GM18861 (cell line): ENCODE measurements around the gene MSI2.

Source experiments
- ATAC-seq: cut with Tn5 transposase; IDR thresholded peaks from one replicate; pipeline ENCODE4 v1.9.1; 2021; ENCODE audit not compliant: unreplicated experiment

The MSI2 gene

DNA sequence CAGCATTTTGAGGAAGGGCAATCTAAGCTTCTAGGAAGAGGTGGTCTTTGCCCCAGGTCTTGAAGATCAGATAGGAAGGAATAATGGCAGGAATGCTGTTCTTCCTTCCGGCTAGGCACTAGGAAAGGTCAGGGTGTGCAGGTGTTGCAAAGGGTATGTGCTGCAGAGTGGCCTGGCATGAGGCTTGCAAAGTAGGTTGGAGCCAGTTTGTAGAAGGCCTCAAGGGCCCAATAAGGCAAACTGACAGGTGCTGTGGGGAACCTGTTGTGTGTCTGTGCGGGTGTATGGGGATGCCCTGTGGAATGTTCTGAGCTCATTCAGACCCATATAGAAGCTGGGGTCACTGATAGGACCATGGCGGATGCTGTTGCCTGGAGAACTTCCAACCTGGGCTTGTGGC lies 12.7 kb downstream of the MSI2 start:
- ATAC-seq, result no peak

- no peak for ATAC-seq
Observed at GRCh38 chr17:57269598-57270255, 13.4 kb downstream of the MSI2 start.

DNA sequence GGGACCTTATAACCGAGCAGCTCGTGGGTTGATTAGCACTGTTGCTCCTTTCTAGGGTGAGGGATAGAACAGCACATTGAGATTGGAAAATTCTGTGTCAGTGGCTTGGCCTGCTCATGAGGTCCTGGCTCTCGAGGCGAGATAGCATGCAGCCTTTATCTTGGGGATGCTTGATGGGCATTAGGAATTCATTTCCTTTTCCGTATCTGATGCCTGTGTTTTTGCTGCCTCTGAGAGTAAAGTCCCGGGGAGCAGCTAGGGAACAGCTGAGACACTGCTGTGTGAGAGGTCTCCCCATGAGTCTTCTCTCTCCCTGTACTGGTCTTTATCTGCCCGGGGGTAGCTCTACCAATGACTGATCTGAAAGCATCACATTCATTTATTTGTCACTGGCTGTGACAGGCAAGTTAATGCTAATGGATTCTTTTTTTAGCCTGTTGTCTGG lies 14.5 kb downstream of the MSI2 start:
- ATAC-seq, result no peak

DNA sequence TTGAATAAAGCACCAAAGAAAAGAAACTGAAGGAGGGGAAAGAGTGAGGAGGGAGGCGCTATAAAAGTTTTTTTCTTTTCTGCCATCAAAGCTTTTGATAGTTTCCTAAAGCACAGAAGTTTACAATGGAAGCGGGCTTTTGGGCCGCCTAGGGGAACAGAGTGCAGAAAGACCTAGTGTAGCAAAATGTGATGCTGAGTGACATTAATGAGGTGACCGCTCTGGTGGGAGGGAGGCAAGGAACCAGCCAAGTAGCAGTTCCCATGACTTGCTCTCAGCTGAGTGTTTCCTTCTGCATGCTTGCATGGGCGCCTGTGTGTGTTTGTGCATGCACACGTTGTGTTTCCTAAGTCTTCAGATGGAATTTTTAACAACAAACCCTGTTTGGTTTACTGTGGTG lies 15.5 kb downstream of the MSI2 start:
- ATAC-seq, result no peak

DNA sequence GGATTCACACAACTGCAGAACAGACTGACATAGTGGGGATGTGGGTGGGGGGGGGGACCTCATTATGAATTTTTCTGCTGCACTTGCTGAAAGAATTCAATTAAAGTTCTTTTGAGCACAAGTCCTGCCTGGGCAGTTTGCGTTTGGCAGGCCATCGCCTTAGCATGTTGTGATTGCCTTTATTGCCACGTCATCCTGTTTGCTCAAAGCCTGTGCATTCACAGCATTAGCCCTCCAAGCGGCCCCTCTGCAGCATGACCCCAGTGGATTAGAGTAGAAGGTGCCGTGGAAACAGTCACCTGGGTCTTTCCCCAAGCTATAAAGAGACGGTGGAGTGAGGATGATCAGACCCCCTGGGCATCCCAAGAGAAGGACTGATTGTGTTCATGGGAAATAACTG lies 17.2 kb downstream of the MSI2 start:
- ATAC-seq, result no peak

GRCh38 chr17:57274162-57274561 lies 17.8 kb downstream of the MSI2 start:
- no peak for ATAC-seq

DNA sequence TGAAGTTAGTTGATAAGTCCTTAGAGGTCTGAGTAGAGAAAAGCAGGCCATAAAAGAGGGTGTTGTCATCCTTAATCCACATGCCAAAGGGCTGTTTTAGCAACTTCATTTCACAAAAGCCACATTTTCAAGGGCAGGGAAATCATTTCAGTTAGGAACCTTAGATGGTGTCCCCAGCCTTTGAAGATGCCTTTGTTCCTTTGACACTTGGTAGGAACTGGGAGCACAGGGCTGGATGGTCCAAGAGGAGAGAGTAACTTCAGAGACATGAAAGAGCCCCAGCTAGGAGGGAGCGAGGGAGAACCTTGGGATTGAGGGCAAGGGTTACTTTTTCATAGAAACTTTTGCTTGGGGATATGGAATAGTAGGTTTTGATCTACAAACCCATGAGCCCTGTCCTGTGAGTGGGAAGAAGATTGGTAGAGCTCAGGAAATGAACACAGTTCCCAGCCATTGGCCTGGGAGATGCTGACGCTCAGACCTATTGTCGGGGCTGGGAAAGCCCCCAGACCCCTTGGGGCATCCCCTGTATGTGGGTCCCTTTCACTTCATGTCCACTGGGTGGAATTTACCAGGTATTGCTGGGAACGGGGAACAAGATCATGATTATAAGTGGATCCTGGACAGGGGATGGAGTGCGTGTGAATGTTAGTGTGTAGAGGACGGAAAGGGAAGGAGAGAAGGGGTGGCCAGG lies 18.9 kb downstream of the MSI2 start:
- ATAC-seq, result no peak

DNA sequence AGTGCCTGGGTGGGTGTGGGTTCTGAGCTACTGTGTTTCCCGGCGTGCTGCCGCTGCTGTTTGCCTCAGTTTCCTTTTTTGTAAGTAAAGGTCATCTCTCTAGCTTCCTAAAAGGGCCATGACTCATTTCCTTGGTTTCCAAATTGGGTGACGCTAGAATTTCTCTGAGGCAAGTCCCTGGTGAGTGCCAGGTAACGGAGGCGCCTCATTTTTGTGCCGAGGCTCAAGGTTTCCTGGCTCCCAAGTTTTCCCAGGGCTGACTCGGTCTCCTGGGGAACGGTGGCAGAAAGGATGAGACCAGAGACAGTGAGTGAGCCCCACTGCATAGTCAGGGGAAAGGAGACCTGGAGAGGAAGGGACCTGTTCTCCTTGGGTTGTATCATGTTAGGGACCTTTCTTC lies 20.3 kb downstream of the MSI2 start:
- ATAC-seq, result no peak

DNA sequence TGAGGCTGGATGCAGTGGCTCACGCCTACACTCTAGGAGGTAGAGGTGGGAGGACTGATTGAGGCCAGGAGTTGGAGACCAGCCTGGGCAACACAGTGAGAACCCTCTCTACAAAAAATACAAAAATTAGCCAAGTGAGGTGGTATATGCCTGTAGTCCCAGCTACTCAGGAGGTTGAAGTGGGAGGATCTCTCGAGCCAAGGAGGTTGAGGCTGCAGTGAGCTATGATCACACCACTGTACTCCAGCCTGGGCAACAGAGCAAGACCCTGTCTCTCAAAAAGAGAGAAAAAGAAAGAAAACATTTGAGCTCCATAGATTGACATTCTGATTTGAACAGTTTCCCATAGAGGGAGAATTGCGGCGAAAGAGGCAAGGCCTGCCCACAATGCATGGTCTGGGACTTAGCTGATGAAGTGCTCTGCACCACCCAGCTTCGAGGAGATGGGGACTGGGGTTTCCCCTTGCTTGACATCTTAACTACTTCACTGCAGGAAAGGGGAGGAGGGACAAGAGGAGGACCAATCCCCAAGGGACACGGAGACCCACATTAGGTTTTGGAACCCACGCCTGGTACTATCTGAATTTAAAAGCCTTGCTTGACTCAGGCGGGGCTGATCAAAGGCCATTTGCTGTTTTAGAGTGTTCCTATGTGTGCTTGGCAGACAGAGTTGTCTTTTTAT lies 21.7 kb downstream of the MSI2 start:
- no peak for ATAC-seq

GRCh38 chr17:57278740-57279387 lies 22.5 kb downstream of the MSI2 start:
- no peak for ATAC-seq

GRCh38 chr17:57279432-57279831 lies 23.1 kb downstream of the MSI2 start:
- ATAC-seq, result no peak

GRCh38 chr17:57281887-57282286 lies 25.6 kb downstream of the MSI2 start:
- ATAC-seq, result no peak

DNA sequence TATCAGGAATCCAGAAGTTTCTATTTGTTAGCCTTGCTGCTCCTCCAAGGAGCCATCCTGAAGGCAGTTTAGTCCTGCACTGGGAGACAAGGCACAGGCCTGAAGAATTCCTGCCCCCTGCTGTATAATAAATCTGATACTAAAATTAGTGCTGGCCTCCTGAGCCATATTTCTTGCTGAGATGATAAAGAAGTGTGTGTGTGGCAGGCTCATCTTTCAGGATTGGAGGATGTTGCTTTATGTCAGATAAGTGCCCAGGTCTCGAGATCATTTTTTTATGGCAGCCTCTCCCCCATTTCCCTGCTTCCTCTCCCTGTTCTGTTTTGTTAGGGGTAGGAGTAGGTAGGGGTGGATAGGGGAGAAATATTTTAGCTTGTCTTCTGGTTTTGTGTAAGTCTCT lies 26.0 kb downstream of the MSI2 start:
- no peak for ATAC-seq

DNA sequence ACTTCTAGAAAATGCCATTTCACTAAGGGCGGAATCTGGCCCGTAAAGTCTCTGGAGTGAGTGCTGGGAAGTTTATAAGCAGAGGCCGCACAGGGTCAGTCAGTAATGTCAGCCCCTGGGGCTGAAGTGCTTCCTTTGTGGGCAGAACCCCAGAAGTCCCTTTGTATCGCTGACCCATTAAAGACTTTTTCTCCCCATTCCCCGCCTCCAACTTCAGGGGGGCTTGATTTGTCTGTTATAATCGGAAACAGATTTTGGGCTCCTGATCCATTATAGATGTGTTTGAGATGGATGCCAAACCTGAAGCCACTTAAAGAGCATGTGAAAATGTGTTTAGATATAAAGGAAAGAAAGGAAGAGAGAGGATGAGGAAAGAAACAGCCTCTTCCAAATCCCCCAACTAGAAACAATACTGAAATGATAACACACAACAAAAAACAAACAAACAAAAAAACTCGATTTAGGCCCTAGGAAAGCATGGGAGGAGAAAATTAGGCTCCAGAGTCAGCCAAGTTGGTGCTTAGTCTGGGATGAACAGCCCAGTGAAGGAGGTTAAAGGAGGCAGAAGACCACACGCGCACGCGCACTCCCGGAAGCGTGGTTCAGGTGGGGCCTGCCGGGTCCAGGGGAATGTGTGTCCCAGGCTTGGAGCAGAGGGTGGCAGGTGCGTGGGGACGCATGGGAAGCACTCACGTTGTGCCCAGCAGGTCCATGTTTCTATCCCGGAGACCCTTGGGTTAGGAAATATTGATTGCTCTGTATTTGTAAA lies 27.1 kb downstream of the MSI2 start:
- ATAC-seq, result no peak

DNA sequence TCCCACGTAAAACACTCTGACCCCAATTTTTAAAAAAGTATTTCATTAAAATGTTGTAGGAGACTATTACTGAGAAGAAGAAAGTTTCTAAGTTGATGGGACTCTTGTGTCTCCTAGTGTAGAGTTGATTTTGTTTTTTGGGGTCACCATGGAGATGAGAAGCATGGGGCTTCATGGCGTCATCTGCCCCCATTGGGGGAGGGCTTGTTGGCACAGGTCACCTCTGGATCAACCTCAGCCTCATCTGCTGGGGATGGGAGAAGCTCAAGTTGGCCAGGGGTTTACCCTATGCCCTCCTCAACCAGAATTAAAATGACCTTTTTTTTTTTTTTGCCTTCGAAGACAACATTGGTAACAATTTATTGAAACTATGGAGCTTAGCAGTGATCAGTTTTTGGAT lies 28.3 kb downstream of the MSI2 start:
- ATAC-seq, result no peak

DNA sequence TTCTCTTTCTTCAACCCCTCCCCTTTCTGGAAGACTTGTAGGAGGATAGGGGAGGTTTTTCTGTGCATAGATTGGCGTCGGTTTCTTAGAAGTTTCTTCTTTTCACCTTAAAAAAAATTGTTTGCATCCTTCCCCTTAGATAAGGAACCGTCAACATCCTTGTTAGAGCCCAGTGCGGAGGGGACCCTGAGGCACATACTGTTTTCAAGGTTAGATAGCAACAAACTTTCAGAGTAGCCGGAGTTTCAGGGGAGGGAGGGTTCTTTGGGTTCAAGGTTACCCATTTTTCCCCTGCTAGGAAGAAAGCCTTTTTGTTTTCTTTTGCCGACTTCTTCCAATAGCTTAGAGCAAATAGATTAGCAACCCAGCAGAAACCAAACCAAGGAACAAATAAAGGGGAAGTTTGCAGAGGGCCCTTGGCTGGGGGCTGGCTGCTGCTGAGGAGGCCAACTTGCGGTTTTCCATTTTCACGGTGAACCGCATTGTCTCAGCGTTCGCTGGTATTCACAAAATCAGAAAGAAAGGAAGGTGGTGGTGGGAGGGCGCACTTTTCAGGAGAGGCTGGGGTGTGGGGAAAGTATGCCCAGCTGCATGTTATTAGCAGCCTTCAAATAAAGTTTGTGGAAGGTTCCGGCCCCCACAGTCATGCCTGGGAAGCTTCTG lies 28.8 kb downstream of the MSI2 start:
- ATAC-seq, result peak; percentile 45

- no peak for ATAC-seq
Observed at GRCh38 chr17:57285701-57286100, 29.4 kb downstream of the MSI2 start.

- ATAC-seq, result no peak
Observed at GRCh38 chr17:57286399-57287105, 30.2 kb downstream of the MSI2 start.

- no peak for ATAC-seq
Observed at GRCh38 chr17:57288040-57288772, 31.9 kb downstream of the MSI2 start.
